Thoracic aorta (tissue), 2 donors: ENCODE data around the gene CUL2. TPM values are rescaled to one million over a fixed set of nuclear protein-coding genes. Genes with fewer than 3 reads are reported as not detected.

Experiments used
- ATAC-seq: fragments of 150-250 bp; one replicate; pipeline ENCODE4 v1.8.0; 2017; ENCODE audit warnings: low read depth; ENCODE audit not compliant: insufficient number of reproducible peaks, low FRiP score
- DNase-seq: peaks from one replicate; pipeline ENCODE4 v3.0.0-alpha.2; 2020; ENCODE audit warnings: low spot score
- H3K27ac ChIP-seq, 2 donors: fragments of 200-600 bp; sonication (generic); 1 replicate in 1 of 2; 2 replicates in 1 of 2; pipeline ENCODE4 v1.5.1; 2016; ENCODE audit warnings: mild to moderate bottlenecking in 2 of 2, moderate library complexity in 2 of 2
- H3K27me3 ChIP-seq: fragments of 200-600 bp; sonication (generic); replicated peaks from 2 replicates; pipeline ENCODE4 v1.6.0; 2016; ENCODE audit warnings: mild to moderate bottlenecking; ENCODE audit not compliant: insufficient read depth
- H3K36me3 ChIP-seq: fragments of 200-600 bp; sonication (generic); one replicate; pipeline ENCODE4 v1.5.1; 2016
- H3K4me1 ChIP-seq, 2 donors: fragments of 200-600 bp; sonication (generic); 1 replicate in 1 of 2; 2 replicates in 1 of 2; pipeline versions ENCODE4 v1.5.1 to v1.6.0; 2016; ENCODE audit warnings: low read depth in 2 of 2, mild to moderate bottlenecking in 1 of 2; ENCODE audit not compliant: control insufficient read depth in 1 of 2
- H3K4me3 ChIP-seq: fragments of 200-600 bp; sonication (generic); 2 replicates; pipeline ENCODE4 v1.5.1; 2016; ENCODE audit warnings: mild to moderate bottlenecking
- H3K9me3 ChIP-seq: fragments of 200-600 bp; sonication (generic); 2 replicates; pipeline ENCODE4 v1.5.1; 2016
- CTCF ChIP-seq: fragments of 200-600 bp; sonication (generic); IDR thresholded peaks from one replicate; pipeline ENCODE4 v1.5.1; 2019; ENCODE audit warnings: antibody characterized with exemption
- total RNA-seq, 2 donors: library from RNA; depleted of rRNA; stranded (reverse); fragments of >200 nt; gene quantifications; one replicate each; pipeline versions ENCODE4 v1.1.0 to v1.2.3, GENCODE V29; 2016

CUL2 gene
- total RNA-seq, 2 donors from 2014 or later: 9.6 to 11.8 TPM

DNA sequence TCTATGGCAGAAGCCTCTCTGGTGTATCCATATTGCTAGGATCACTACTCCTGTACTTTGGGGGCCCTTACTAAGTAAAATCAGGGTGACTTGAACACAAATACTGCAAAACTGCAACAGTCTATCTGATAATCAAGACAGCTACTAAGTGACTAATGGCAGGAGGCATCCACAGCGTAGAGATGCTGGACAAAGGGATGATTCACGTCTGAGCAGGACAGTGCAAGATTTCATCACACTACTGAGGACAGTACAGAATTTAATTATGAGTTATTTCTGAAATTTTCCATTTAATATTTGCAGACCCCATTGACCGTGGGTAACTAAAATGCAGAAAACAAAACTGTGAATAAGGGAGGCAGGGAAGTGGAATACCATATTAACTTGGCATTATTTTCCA, 10.4 kb downstream of the CUL2 start:
- no peak for DNase-seq
- Histone ChIP-seq H3K27me3 (no peaks in the 10 kb centered on the region), H3K4me1 (no peaks in the 10 kb centered on the region), H3K4me3 (no peak overlapping the region), H3K36me3 (no peaks in the 10 kb centered on the region), H3K27ac (no peak overlapping the region), H3K9me3 (no peaks in the 10 kb centered on the region)
- no peak for TF ChIP-seq CTCF
- ATAC-seq: no peak

GRCh38 chr10:35079265-35079664, 10.9 kb downstream of the CUL2 start:
- no peaks in the 10 kb centered on the region for H3K4me1 ChIP-seq
- ATAC-seq (no peak), DNase-seq (no peak)
- H3K4me3 ChIP-seq: no peak overlapping the region
- H3K27me3 ChIP-seq: no peaks in the 10 kb centered on the region
- no peak overlapping the region for H3K27ac ChIP-seq
- TF ChIP-seq CTCF: no peak
- no peaks in the 10 kb centered on the region for H3K9me3 ChIP-seq
- H3K36me3 ChIP-seq: no peaks in the 10 kb centered on the region

DNA sequence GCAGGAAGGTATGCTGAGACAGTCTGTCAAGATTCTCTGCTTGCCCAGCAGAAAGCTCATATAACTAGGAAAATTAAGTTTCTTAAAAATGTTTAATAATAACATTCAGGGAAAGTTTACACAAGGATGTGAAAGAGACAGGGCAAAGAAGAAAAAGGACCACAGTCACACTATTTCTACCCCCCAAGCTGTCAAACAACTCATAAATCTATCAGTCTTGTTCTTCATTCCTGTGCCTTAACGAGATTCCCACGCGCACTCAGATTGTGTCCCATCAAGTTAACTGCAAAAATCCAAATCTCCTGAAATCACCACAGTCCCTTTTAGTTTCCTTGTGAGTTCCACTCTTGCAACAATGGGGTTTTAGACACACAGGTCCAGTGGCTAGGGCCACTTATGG, 14.9 kb downstream of the CUL2 start:
- no peaks in the 10 kb centered on the region for H3K36me3 ChIP-seq
- no peaks in the 10 kb centered on the region for H3K4me1 ChIP-seq
- H3K4me3 ChIP-seq: no peak overlapping the region
- no peak for ATAC-seq
- TF ChIP-seq CTCF: no peak
- no peak for DNase-seq
- H3K9me3 ChIP-seq: no peaks in the 10 kb centered on the region
- H3K27me3 ChIP-seq: no peaks in the 10 kb centered on the region
- no peak overlapping the region for H3K27ac ChIP-seq

GRCh38 chr10:35074266-35074665, 15.9 kb downstream of the CUL2 start:
- H3K27me3 ChIP-seq: no peaks in the 10 kb centered on the region
- H3K9me3 ChIP-seq: no peaks in the 10 kb centered on the region
- ATAC-seq (no peak), DNase-seq (no peak)
- TF ChIP-seq CTCF: no peak
- no peak overlapping the region for H3K4me3 ChIP-seq
- H3K4me1 ChIP-seq: no peaks in the 10 kb centered on the region
- H3K27ac ChIP-seq: no peak overlapping the region
- H3K36me3 ChIP-seq: no peaks in the 10 kb centered on the region

DNA sequence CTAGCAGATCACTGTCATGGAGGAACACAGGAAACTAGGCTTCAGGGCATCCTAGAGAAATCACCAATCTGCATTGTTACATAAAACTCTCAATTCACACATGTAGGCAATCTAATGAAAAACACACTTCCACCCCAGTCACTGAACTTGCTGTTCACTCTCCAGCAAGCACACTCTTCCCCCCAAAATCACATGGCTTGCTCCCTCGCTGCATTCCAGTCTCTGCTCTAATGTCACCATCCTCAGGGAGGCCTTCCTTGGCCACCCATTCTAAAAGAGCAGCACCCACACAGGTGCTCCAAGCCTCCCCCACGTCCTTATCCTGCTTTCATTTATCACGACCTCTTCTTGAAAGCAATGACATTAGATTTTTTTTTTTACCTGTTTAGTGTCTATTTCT, 19.6 kb downstream of the CUL2 start:
- H3K36me3 ChIP-seq: no peaks in the 10 kb centered on the region
- H3K4me1 ChIP-seq: no peaks in the 10 kb centered on the region
- no peak overlapping the region for H3K4me3 ChIP-seq
- TF ChIP-seq CTCF: no peak
- no peak overlapping the region for H3K27ac ChIP-seq
- H3K27me3 ChIP-seq: no peaks in the 10 kb centered on the region
- H3K9me3 ChIP-seq: no peaks in the 10 kb centered on the region
- ATAC-seq (no peak), DNase-seq (no peak)
